Hepatic stellate cell (primary cell): ENCODE data around the gene IGF1R.
"Not testable (repeated sequence)": the region's sequence is repeated elsewhere in the genome, so short reads cannot be mapped to it uniquely, and the experiment has no call there.

Experiments used
- DNase-seq: peaks from one replicate; pipeline ENCODE4 v3.0.0; 2011; ENCODE audit warnings: low spot score

IGF1R gene

DNA sequence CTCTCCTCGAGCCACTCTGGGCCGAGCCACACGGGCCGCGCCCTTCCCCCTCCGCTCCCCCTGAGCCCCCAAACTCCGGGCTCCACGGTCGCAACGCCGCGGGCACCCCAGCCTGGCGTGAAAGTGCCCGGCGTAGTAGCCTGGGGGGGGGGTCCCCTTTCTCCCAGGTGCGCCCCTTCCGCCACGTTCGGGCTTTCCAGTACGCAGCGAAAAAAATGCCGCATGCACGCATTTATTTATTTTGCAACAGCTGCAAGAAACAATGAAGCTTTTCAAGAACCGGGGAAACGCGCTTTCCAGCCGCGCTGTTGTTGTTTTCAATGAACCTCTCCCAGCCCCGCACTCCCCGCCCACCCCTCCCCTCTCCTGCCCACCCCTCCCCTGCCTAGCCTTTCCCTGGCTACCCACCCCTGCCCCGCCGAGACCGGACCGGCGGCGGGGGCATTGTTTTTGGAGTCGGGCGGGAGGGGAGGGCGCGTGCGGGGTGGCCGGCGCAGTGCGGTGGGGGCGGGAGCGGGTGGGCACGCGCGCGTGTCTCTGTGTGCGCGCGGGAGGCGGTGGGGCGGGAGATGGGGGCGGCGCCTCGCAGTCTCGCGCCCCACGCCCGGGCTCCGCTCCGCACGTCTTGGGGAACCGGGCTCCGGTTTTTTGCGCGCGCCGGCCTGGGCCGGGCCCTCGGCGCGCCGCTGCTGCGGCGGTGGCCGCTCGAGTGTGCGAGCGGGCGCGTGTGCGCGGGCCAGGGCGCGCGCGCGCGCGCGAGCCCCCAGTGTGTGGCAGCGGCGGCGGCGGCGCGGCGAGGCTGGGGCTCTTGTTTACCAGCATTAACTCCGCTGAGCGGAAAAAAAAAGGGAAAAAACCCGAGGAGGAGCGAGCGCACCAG, at the start of gene IGF1R:
TSS of gene IGF1R (plus strand) at position 766 of the 880 bp plus-strand sequence. CDS start 1,043 bp downstream, outside the sequence.
- peak; percentile 89 for DNase-seq

DNA sequence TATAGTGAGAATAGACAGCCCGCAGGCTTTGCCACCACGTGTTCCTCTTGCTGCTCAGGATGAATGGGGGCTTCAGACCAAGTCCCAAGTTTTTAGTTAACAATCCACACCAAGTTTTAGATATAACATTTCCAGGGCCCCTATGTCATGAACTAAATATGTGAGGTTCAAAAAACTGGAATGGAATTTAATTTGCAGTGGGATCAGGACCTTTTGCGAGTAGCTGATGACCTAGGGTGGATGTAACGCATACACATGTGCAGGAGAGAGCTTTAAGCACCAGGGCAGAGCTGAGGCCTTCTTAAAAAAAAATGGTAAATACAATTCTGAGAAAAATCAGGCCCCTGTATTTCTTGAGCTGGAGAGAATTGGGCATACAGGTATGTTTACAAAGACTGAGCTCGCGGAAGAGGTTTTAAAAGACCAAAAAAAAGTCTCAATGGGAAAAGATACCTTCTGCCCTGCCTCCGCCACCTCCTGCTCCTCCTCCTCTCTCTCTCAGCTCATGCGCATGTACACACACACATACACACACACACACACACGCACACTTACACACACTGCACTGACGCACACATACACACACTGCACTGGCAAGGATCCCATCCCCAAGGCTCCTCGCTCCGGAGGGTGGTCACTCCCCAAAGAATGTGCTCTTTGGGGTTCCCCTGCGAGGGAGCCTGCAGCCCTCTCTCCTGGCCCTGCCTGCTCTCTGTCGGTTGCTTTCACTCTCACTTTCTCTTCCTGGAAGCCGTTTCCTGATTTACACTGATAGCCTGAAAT, 48.2 kb upstream of the IGF1R start:
- DNase-seq = peak; percentile 19

DNA sequence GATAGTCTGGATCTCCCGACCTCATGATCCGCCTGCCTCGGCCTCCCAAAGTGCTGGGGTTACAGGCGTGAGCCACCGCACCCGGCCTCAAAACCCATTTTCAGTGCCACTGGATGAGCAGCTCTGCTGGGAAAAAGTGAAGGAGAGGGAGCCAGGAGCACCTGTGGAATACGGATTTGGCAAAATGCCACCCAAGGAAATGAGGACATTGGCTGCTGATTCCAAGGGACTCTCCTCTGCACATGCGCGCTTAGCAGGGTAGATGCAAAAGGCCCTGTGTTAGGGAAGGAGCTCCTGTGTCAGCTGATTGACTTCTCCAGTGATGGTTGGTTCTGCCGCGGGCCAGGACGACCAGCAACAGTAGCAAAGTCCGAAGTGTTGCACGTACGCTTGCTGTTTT, 43.4 kb upstream of the IGF1R start:
- no peak for DNase-seq

DNA sequence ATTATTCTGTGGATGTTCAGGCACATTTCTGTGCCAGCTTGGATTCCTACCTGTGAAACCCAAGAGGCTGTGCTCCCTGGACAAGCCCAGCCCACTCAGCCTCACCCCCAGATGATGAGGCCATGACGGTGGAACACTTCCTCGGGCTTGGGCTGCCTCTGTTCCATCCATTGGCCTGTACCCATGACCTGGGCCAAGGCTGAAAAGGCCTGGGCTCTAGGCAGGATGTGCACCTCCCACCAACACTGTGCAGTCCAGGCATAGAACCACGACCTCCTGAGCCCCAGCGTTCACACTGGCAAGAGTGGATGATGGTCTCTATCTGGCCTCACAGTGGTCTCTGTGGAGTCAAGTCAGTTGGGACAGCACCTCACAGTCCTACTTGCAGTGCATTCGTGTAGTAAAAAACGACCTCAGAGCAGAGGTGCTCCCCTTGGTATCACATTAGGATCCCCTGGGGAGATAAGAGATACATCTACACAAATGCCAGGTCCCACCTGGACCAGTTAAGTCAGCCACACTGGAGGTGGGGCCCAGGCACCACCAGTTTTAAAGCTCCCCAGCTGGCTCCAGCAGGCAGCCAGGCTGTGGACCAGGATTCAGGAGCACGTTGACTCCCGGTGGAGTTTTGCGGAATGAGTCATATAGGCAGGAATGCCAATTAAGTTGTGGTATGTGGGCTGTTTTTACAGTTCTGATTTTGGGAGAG, 39.0 kb upstream of the IGF1R start:
- peak; percentile 23 for DNase-seq

DNA sequence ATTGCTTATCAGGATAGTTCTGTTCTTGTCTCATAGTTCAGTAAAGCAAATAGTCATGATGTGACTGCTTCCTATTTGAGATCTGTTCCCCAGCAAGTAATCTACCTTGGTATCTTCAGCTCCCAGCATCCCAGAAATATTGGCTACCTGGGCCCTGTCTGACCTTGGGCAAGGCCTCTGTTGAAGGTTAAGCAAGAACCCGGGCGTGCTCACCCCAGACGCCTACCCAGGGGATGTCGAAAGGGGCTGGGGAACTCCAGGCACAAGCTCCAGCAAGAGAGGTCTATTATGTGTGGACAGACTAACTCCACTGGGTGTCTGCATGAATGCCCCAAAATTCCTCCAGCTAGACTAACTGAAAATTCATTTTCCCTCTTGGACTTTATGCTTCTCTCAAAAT, 37.3 kb upstream of the IGF1R start:
- DNase-seq = no peak

DNA sequence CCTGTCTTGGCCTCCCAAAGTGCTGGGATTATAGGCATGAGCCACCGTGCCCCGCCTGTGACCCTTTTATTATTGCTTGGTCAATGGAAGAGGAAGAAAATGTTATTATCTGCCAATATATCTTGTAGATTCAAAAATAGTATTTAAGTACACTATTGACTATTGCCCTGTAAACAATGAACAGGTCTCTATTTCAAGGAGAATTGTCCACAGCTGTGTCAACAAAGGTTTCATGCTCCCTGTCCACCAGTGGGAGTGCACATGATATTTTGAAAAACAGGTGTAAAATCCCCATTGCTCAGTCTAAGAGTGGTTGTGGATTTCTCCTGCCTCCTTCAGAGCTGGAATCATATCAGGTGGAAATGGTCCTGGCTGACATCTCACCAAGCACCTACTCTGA, 36.5 kb upstream of the IGF1R start:
- no peak for DNase-seq

DNA sequence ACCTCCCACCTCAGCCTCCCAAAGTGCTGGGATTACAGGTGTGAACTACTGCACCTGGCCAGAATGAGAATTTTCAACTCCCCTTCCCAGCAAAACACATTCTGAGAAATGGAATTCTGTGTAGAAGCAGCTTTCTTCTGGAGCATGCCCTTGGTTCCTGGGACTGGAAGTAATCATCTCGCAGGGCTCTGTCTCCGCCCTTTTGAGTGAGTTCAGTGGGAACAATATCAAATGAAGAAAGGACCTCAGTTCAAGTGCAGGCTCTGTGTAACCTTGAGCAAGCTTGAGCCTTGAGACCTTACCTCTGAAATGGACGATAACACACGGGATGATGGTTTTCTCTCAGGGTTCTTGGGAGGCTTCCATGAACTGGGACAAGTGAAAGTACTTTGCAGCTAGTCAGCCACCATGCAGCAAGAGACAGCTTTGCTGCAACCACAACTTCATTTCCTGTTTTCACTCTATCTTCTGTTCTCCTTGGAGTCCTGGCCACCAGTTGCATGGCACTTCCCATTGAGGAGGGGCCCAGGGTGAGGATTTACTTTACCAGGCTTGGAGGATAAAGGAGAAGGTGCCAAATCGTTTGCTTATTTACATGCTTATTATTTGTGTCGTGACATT, 35.7 kb upstream of the IGF1R start:
- DNase-seq = no peak

DNA sequence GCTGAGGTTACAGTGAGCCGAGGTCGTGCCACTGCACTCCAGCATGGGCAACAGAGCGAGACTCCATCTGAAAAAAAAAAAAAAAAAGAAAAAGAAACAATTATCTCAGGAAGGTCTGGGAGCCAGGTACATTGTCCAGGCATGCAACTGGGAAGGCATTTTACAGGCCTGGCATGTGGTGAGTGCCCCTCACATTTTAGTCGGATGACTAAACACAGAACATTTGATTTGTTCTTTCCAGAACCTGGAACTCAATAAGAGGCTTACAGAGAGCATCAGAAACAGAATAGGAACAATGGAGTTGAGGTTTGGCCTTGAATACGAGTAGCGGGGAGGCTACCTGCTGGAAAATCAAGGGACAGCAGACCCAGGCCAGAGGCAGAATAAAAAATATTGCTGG, 33.7 kb upstream of the IGF1R start:
- no peak for DNase-seq

DNA sequence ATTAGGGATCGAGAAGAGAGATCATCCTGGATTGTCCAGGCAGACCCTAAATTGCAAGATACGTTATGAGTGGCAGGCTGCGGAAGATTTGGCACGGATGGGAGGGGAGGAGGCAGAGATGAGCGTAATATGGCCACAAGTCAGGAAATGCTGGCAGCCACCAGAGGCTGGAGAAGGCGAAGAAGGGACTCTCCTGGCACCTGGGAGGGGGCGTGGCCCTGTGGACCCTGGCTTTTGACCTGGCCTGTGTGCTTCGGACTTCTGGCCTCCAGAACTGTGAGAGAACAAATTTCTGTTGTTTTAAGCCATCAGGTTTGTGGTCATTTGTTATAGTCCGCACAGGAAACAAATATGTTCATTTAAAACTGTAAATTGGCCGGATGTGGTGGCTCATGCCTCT, 31.9 kb upstream of the IGF1R start:
- DNase-seq = no peak

DNA sequence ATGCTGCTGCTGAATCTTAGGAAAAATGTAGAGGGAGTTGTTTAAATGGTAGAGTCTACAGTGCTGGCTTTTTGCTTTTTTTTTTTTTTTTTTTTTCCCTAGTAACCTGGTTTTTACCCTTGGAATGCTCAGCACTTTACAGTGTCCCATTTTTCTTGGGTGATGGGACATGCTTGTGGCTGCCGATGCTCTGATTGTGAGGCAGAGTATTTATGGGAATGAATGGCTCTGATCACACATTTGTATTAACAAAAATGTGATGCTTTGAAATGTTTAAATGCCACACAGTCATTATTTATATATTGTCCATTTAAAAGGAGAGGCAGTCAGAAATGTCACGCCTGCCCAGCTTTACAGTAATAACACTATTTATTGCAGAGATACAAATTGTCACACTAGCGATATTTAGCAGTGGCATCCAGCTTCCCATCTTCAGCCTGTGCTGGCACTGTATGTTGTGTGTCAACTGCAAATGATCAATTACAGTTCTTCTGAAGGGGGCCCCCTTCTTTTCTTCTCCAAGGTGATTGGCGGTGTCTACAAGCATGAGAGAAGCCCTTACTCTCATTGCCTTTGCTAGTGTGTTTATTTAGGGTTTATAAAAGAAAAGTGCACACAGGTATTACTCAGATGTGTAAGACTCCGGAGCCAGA, 30.9 kb upstream of the IGF1R start:
- DNase-seq = no peak

DNA sequence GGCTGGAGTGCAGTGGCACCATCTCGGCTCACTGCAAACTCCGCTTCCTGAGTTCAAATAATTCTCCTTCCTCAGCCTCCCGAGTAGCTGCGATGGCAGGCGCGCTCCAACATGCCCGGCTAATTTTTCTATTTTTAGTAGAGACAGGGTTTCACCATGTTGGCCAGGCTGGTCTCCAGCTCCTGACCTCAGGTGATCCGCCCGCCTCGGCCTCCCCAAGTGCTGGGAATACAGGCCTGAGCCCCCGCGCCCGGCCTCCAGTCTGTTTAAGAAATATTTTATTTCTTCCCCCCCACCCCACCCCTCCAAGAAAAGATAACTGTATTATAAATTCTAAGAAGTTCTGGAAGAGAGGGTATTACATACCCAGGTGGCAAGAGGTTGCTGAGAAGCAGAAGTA, 29.8 kb upstream of the IGF1R start:
- not testable (repeated sequence) for DNase-seq

DNA sequence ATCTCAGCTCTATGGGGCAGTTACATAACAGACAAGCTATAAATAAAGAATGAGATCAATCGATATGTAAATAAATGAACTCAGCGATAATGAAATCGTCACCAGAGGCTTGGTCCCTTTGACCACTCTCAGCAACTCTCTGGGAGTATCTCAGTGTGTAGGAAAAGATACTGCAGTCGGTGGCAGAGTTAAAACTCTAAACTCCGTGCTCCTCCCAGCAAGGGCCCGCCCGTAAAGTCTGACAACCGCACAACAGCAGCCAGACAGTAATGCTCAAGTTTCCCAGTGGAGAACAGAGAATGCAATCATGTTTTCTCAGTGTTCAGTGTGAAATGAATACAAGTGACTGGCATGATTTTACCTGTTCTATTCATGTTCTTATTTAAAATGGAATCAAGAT, 28.3 kb upstream of the IGF1R start:
- DNase-seq = no peak

DNA sequence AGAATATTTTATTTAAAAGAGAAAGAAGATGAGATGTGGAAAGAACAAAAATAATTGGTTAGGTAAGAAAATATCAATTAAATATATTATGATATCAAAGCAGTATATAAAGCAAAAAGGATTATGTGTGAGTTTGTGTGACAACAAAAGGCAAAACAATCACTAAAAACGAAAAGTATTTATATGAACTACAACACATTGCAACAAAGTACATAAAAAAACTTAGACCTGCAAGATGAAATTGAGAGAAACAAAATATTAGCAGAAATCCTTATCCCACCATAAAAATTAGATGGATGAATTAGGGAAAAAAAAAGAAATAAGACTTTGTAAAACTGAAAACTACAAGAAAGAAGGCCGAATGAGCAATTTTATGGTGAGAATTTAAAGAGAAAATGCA, 27.3 kb upstream of the IGF1R start:
- no peak for DNase-seq

DNA sequence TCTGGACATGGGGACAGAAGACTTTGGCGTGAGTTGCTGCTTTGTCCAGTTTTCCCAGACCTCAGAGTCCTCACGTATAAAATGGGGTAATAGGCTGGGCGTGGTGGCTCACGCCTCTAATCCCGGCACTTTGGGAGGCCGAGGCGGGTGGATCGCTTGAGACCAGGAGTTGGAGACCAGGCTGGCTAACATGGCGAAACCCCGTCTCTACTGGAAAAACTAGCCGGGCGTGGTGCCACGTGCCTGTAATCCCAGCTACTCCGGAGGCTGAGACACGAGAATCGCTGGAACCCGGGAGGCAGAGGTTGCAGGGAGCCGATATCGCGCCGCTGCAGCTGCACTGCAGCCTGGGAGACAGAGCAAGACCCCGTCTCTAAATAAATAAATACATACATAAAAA, 22.7 kb upstream of the IGF1R start:
- no peak for DNase-seq

DNA sequence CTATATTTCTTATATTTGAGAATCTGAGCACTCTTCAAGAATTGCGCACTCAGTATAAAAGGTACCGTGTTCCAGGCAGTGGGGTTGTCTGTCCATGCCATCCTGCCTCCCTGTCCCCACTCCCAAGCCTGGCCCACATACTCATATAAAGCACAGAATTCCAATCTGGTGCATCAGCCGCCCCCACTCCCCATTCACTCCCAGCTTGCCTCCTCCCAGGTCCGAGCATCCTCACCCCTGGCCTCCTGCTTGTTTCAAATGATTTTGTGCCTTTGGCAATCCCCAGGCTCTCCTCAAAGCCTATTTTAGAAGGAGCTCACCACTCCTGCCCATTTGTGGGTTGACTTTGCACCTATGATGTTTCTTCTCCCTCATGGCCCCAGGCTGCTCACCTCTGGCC, 22.2 kb upstream of the IGF1R start:
- no peak for DNase-seq

DNA sequence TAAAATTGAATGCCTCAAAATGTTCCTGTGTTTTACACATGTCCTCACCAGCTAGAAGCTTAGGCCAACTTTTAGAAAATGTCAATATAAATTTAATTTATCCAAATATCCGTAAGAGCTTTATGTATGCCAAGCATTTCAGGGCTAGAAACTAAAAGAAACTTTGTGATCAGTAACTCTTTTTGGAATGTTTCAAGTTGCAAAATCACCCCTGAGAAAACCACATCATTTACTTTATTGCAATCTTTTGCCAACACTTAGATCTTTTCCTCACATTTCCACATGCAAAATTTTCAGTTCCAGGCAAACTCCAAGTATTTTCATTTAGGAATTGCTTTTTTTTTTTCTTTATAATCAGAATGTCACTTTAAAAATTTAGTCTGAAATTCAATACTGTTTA, 20.1 kb upstream of the IGF1R start:
- DNase-seq = no peak

DNA sequence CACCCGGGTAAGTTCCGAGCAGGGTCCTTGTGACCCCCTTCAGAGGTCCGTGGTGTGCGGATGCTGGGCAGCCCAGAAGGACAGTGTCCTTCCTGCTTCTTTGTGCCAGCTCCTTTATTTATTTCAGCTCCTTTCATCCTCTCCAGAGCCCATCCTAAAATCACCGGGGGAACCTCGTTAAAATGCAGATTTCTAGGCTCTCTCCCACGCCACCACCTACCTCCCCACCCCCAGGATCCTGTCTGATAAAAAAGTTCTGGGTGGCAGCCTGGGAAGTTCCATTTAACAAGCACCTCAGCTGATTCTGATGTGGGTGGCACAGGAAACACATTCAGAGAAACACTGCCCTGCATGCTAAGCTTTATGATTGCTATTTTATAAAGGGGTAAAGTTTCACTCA, 12.5 kb upstream of the IGF1R start:
- no peak for DNase-seq

DNA sequence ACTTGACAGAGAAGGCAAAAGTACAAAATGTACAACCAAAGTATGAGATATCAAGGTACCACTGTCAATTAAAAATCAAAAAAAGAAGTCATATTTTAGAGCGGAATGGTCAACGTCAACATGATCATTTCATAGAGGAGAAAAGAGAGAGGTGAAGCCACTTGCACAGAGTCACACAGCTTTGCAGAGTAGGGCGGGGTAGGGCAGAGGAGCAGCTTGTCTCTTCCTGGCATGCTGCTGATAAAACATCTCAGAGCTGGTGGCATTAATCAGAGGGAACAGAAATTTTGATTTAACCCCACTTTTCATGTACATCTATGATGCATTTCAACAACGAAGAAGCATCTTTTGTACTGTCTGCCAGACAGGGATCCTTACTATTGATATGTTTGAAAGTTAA, 5.2 kb upstream of the IGF1R start:
- DNase-seq = no peak

DNA sequence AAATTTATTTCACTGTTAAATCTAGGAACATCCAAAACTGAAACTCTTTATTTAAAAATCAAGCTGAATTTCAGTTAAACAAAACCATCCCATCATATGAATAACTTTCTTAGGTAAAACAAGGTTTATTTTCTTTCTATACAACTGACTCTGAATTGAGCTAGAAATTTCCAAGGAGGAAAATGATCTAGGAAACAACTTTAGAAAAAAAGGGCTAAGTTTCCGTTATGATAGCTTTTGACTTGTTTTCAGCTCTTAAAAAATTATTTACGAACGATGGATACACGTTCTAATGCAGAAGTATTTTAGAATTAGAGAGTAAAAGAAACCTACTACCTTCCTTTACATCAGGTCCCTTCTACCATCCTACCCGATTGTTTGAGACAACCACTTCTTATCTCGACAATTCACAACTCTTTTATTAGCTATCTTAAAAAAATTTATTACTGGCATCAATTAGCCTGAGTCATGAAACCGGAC, 1.8 kb upstream of the IGF1R start:
- DNase-seq = no peak

DNA sequence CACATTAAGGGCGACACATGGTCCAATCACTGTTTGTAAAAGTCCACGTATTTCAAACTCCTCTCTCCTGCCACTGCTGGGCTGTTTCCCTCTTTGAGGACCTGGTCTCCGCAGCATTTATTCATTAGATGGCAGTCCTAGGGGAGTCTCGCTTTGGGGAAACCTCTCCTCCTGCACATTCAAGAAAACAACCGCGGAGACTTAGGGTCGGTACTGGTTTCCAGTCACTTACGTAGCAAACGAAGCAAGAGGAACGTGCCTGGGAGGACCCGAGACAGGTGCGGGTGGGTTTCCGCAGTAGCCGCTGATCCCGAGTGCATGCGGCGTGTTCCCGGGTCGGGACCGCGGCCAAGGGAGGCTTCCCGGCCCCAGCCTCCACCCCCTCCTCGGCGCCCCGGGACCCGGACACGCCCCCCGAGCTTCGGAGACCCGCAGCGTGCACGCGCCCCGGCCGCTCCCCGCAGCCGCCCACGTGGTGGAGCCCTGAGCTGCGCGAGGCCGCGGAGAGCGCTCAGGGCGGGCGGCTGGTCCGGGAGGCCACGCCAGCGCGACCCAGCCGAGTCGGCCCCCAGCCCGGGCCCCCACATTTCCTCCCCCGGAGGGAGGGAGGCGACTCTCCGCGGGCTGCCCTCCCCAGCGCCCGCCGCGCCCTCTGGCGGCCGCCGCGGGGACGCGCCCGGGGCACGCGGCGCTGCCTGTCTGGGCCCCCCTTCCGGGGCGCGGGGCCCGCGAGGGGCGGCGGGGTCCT, 1.1 kb upstream of the IGF1R start:
- DNase-seq = peak; percentile 61
